HepG2 (cell line): ENCODE measurements around the gene DICER1. TPM values are rescaled to one million over a fixed set of nuclear protein-coding genes. Genes with fewer than 3 reads are reported as not detected.
"Not testable (repeated sequence)": the region's sequence is repeated elsewhere in the genome, so short reads cannot be mapped to it uniquely, and the experiment has no call there.

ENCODE experiments used
- ATAC-seq: fragments of 200-7000 bp; cut with Tn5 transposase; 3 replicates; pipeline ENCODE4 v1.9.1; 2020; ENCODE audit warnings: mild to moderate bottlenecking, moderate library complexity
- BruUV-seq: library from RNA; stranded (reverse); fragments of 400-500 nt; replicated peaks from 2 replicates; lab custom pipeline; 2021; lab: Mats Ljungman, UMichigan
- CTCF ChIA-PET: fragments of 300-600 bp; formaldehyde crosslinking; extraction: SDS; loops from one replicate; lab custom pipeline; 2021; ENCODE audit warnings: low total read pairs, inconsistent platforms, low intra/inter-chr PET ratio; lab: Yijun Ruan, JAX
- POLR2A ChIA-PET: fragments of 350-600 bp; sonication (Branson Sonifier 250); formaldehyde crosslinking; loops from one replicate; lab custom pipeline; 2020; ENCODE audit warnings: antibody characterized with exemption, inconsistent platforms; lab: Yijun Ruan, JAX
- DNase-seq: peaks from one replicate; pipeline ENCODE4 v3.0.0-alpha.2; 2015; ENCODE audit warnings: low spot score
- FAIRE-seq: peaks from 3 replicates; lab custom pipeline; 2011; peaks lifted over from hg19 to GRCh38; lab: Jason Lieb, UNC
- H2AFZ ChIP-seq: one replicate; pipeline ENCODE4 v1.6.1; 2011; ENCODE audit warnings: low read length, inconsistent platforms
- H3K27ac ChIP-seq: fragments of 300-600 bp; 3 replicates; pipeline ENCODE4 v1.8.0; 2011; ENCODE audit warnings: mixed run types, mild to moderate bottlenecking, mixed read lengths, low read length, inconsistent platforms; ENCODE audit not compliant: insufficient read depth; ENCODE audit errors: extremely low read length
- H3K27me3 ChIP-seq, 2 experiments: fragments of 200-600 bp in 1 of 2; 2 replicates in 1 of 2; 3 replicates in 1 of 2; pipeline versions ENCODE4 v1.6.0 to v1.8.0; 2011; ENCODE audit warnings: low read length in 2 of 2, mild to moderate bottlenecking in 2 of 2, moderate library complexity in 2 of 2, inconsistent platforms in 1 of 2; ENCODE audit not compliant: insufficient read depth in 2 of 2, control insufficient read depth in 1 of 2
- H3K36me3 ChIP-seq, 2 experiments: fragments of 200-600 bp in 1 of 2; replicated peaks in 1 of 2; 2 replicates in 1 of 2; 3 replicates in 1 of 2; pipeline versions ENCODE4 v1.5.1 to v1.8.0; 2011; ENCODE audit warnings: low read length in 2 of 2, inconsistent platforms in 1 of 2; ENCODE audit not compliant: insufficient read depth in 2 of 2, control insufficient read depth in 1 of 2
- H3K4me1 ChIP-seq: 2 replicates; pipeline ENCODE4 v1.5.1; 2012; ENCODE audit warnings: low read length, inconsistent platforms; ENCODE audit not compliant: insufficient read depth
- H3K4me2 ChIP-seq: 2 replicates; pipeline ENCODE4 v1.6.0; 2011; ENCODE audit warnings: low read depth, low read length, inconsistent platforms
- H3K4me3 ChIP-seq, 3 experiments: fragments of 200-600 bp in 1 of 3; sonication (generic), shearing (Covaris generic) in 1 of 3; replicated peaks in 1 of 3; 2 replicates each; pipeline ENCODE4 v1.5.1; 2011 to 2016; ENCODE audit warnings: low read length in 3 of 3, inconsistent platforms in 2 of 3, low read depth in 2 of 3, mild to moderate bottlenecking in 2 of 3, control low read depth in 1 of 3, mixed read lengths in 1 of 3; ENCODE audit not compliant: insufficient read depth in 1 of 3
- H3K79me2 ChIP-seq: one replicate; pipeline ENCODE4 v1.6.1; 2011; ENCODE audit warnings: low read length, inconsistent platforms; ENCODE audit not compliant: insufficient read depth
- H3K9ac ChIP-seq: 2 replicates; pipeline ENCODE4 v1.6.0; 2011; ENCODE audit warnings: mild to moderate bottlenecking, low read depth, low read length, inconsistent platforms; ENCODE audit not compliant: insufficient read depth
- H3K9me3 ChIP-seq: 2 replicates; pipeline ENCODE4 v1.5.1; 2012; ENCODE audit warnings: mild to moderate bottlenecking, low read length
- H4K20me1 ChIP-seq: 2 replicates; pipeline ENCODE4 v1.6.0; 2011; ENCODE audit warnings: inconsistent platforms, mild to moderate bottlenecking, low read length, moderate library complexity; ENCODE audit not compliant: insufficient read depth
- U2AF2 ChIP-seq: fragments of 200-400 bp; formaldehyde crosslinking; IDR thresholded peaks from 2 replicates; pipeline ENCODE4 v1.6.1; 2017; ENCODE audit warnings: low read depth, mild to moderate bottlenecking, low read length
- WGBS: methylation state at CpG from one replicate; pipeline ENCODE4 v1.1.6; 2017; ENCODE audit warnings: low lambda C conversion rate; 5-methylcytosine and 5-hydroxymethylcytosine counted together
- in situ Hi-C: cut with HindIII; loops from 2 replicates; pipeline ENCODE4 v1.10.0; 2017; ENCODE audit warnings: low pct_unique_long_range_greater_than_20kb; ENCODE audit not compliant: extremely low pct_ligation_motif_present
- intact Hi-C: fragments of 100-400 bp; cut with micrococcal nuclease; formaldehyde crosslinking; loops from one replicate; pipeline ENCODE4 v1.10.0; 2022; ENCODE audit not compliant: unreplicated experiment
- polyA plus RNA-seq, 8 experiments: library from polyadenylated mRNA; depleted of rRNA in 3 of 8; stranded (reverse) in 7 of 8; unstranded in 1 of 8; fragments of >200 nt; fragmentation: Illumina TruSeq in 4 of 8; extraction: Trizol in 4 of 8; gene quantifications; 2 replicates each; pipeline versions ENCODE4 v1.2.1 to v1.2.3, GENCODE V29; 2011 to 2016; ENCODE audit warnings: low read depth in 4 of 8, missing spikeins in 1 of 8, mixed read lengths in 1 of 8; ENCODE audit not compliant: insufficient read depth in 1 of 8
- total RNA-seq, 5 experiments: library from RNA; depleted of rRNA; stranded (reverse); fragments of >200 nt; fragmentation: Illumina TruSeq; extraction: Trizol; gene quantifications; 2 replicates each; pipeline ENCODE4 v1.2.3, GENCODE V29; 2016; ENCODE audit warnings: low read depth in 1 of 5
- TF ChIP-seq, protein P1 (sequence below): sonication (generic); formaldehyde crosslinking; conservative IDR thresholded peaks from 2 replicates; pipeline ENCODE4 v1.8.0; 2022; ENCODE audit warnings: low read depth, missing genetic modification reagents

The DICER1 gene
- total and polyA plus RNA-seq, 2 of the 13 experiments (the other 11 are each of a cell fraction or from before 2014, with no cell fraction given) = 31.8 to 61.9 TPM

DNA sequence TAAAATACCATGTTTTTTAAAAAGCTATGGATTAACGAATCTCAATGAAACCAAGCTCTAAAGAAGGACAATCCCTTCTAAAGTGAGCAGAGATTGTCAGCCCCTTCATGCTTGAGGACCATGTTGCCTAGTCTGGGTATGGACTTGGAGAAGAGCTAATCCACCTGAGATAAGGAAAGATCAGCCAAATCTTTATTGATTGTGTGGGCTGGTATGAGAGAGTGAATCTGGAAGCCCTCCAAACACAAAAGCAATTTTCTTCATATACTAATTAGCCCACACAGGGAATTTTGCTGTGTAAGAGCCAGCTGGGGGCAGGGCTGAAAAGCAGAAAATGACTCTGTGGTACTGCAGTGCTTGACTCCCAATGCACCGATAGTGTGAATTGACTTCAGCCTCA, 47.4 kb upstream of the DICER1 start:
- no peak for FAIRE-seq
- no TSS peak for BruUV-seq
- H3K9ac ChIP-seq = no peak overlapping the region
- DNase-seq = no peak
- intact Hi-C loops = no loop called here
- H3K27me3 ChIP-seq = no peaks in the 10 kb centered on the region
- H3K9me3 ChIP-seq = no peaks in the 10 kb centered on the region
- no peak for ATAC-seq
- no peak overlapping the region for H3K4me3 ChIP-seq
- ChIA-PET POLR2A (no interaction called here), CTCF (no interaction called here)
- no peak overlapping the region for H3K4me2 ChIP-seq
- in situ Hi-C loops = no loop called here
- H3K4me1 ChIP-seq = no peaks in the 10 kb centered on the region
- H3K27ac ChIP-seq = no peak overlapping the region
- H2AFZ ChIP-seq = no peak overlapping the region
- peaks cover 1 to 30% of the 10 kb centered on the region in 2 experiments; a peak in 3 of 5 replicates for H3K36me3 ChIP-seq
- H4K20me1 ChIP-seq = no peaks in the 10 kb centered on the region
- no peak for TF ChIP-seq U2AF2
- TF ChIP-seq, protein P1, sequence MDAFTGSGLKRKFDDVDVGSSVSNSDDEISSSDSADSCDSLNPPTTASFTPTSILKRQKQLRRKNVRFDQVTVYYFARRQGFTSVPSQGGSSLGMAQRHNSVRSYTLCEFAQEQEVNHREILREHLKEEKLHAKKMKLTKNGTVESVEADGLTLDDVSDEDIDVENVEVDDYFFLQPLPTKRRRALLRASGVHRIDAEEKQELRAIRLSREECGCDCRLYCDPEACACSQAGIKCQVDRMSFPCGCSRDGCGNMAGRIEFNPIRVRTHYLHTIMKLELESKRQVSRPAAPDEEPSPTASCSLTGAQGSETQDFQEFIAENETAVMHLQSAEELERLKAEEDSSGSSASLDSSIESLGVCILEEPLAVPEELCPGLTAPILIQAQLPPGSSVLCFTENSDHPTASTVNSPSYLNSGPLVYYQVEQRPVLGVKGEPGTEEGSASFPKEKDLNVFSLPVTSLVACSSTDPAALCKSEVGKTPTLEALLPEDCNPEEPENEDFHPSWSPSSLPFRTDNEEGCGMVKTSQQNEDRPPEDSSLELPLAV (CRISPR knock-in tag) = no peak
- H3K79me2 ChIP-seq = no peaks in the 10 kb centered on the region
- 84% methylated on average over 2 of the region's 2 CpGs for WGBS

DNA sequence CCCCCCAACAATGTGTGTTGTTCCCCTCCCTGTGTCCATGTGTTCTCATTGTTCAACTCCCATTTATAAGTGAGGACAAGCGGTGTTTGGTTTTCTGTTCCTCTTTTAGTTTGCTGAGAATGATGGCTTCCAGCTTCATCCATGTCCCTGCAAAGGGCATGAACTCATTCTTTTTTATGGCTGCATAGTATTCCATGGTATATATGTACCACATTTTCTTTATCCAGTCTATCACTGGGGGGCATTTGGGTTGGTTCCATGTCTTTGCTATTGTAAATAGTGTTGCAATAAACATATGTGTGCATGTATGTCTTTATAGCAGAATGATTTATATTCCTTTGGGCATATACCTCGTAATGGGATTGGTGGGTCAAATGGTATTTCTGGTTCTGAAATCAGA, 44.4 kb upstream of the DICER1 start:
- in situ Hi-C loops, H3K27me3 ChIP-seq, H3K4me3 ChIP-seq, BruUV-seq, intact Hi-C loops, H3K9ac ChIP-seq, H3K4me2 ChIP-seq, ATAC-seq, H3K4me1 ChIP-seq, CTCF ChIA-PET, H3K9me3 ChIP-seq, FAIRE-seq, DNase-seq, H3K27ac ChIP-seq, POLR2A ChIA-PET, H3K79me2 ChIP-seq, H4K20me1 ChIP-seq, H2AFZ ChIP-seq: not testable (repeated sequence)
- H3K36me3 ChIP-seq = peaks cover 1 to 23% of the 10 kb centered on the region in 2 experiments; a peak in 3 of 5 replicates
- WGBS = 93% methylated on average over 2 of the region's 2 CpGs
